GM23338 (cell line): ENCODE measurements around the gene CRK. TPM values are rescaled to one million over a fixed set of nuclear protein-coding genes. Genes with fewer than 3 reads are reported as not detected.

Source experiments
- ATAC-seq: fragments of 200-7000 bp; cut with Tn5 transposase; 3 replicates; pipeline ENCODE4 v1.9.1; 2020
- DNase-seq: peaks from one replicate; pipeline ENCODE4 v3.0.0-alpha.2; 2015; ENCODE audit warnings: low spot score
- H2AFZ ChIP-seq: fragments of 200-600 bp; sonication (generic); 2 replicates; pipeline ENCODE4 v1.8.0; 2016; ENCODE audit warnings: antibody characterized with exemption, mild to moderate bottlenecking, moderate library complexity
- H3F3A ChIP-seq: fragments of 200-600 bp; sonication (generic); replicated peaks from 2 replicates; pipeline ENCODE4 v1.8.0; 2017; ENCODE audit warnings: antibody characterized with exemption, mixed run types, low read depth
- H3K27ac ChIP-seq: fragments of 200-600 bp; sonication (generic); 2 replicates; pipeline ENCODE4 v1.6.1; 2016; ENCODE audit warnings: low read depth
- H3K27me3 ChIP-seq: fragments of 200-600 bp; sonication (generic); 2 replicates; pipeline ENCODE4 v1.8.0; 2016; ENCODE audit warnings: mild to moderate bottlenecking, mixed run types, moderate library complexity; ENCODE audit not compliant: insufficient read depth
- H3K36me3 ChIP-seq: fragments of 200-600 bp; sonication (generic); 2 replicates; pipeline ENCODE4 v1.8.0; 2016; ENCODE audit warnings: mild to moderate bottlenecking; ENCODE audit not compliant: insufficient read depth
- H3K4me1 ChIP-seq: fragments of 200-600 bp; sonication (generic); 2 replicates; pipeline ENCODE4 v1.8.0; 2016; ENCODE audit warnings: mild to moderate bottlenecking, moderate library complexity; ENCODE audit not compliant: insufficient read depth
- H3K4me2 ChIP-seq: fragments of 200-600 bp; sonication (generic); 2 replicates; pipeline ENCODE4 v1.7.1; 2017; ENCODE audit warnings: mixed run types
- H3K4me3 ChIP-seq: fragments of 200-600 bp; sonication (generic); 2 replicates; pipeline ENCODE4 v1.6.1; 2016; ENCODE audit warnings: mixed run types
- H3K79me2 ChIP-seq: fragments of 200-600 bp; sonication (generic); replicated peaks from 2 replicates; pipeline ENCODE4 v1.8.0; 2017; ENCODE audit warnings: mild to moderate bottlenecking; ENCODE audit not compliant: insufficient read depth
- H3K9me2 ChIP-seq: fragments of 200-600 bp; sonication (generic); 2 replicates; pipeline ENCODE4 v1.8.0; 2017; ENCODE audit not compliant: insufficient read depth
- H4K20me1 ChIP-seq: fragments of 200-600 bp; sonication (generic); replicated peaks from 2 replicates; pipeline ENCODE4 v1.8.0; 2017; ENCODE audit warnings: mild to moderate bottlenecking; ENCODE audit not compliant: insufficient read depth
- H3K27ac Mint-ChIP-seq: 2 replicates; pipeline ENCODE4 v1.8.0; 2020; ENCODE audit warnings: inconsistent platforms, mild to moderate bottlenecking, moderate library complexity, mixed read lengths
- H3K27me3 Mint-ChIP-seq: 3 replicates; pipeline ENCODE4 v1.8.0; 2022; ENCODE audit warnings: low read depth, mild to moderate bottlenecking, moderate library complexity, mixed read lengths, inconsistent platforms; ENCODE audit not compliant: insufficient read depth, poor library complexity
- H3K36me3 Mint-ChIP-seq: 3 replicates; pipeline ENCODE4 v1.8.0; 2021; ENCODE audit warnings: low read depth, mild to moderate bottlenecking, inconsistent platforms, moderate library complexity, mixed read lengths
- H3K4me1 Mint-ChIP-seq: 3 replicates; pipeline ENCODE4 v1.8.0; 2020; ENCODE audit warnings: mild to moderate bottlenecking, inconsistent platforms, mixed read lengths
- H3K4me3 Mint-ChIP-seq: 3 replicates; pipeline ENCODE4 v1.8.0; 2021; ENCODE audit warnings: moderate library complexity, mild to moderate bottlenecking, inconsistent platforms, mixed read lengths
- H3K9me3 Mint-ChIP-seq: 3 replicates; pipeline ENCODE4 v1.8.0; 2020; ENCODE audit warnings: moderate library complexity, mild to moderate bottlenecking, inconsistent platforms, mixed read lengths
- EZH2 ChIP-seq: fragments of 200-600 bp; sonication (generic); IDR thresholded peaks from one replicate; pipeline ENCODE4 v1.8.0; 2017; ENCODE audit warnings: antibody characterized with exemption, mild to moderate bottlenecking, low read depth; ENCODE audit not compliant: unreplicated experiment
- EZH2phosphoT487 ChIP-seq: fragments of 200-600 bp; sonication (generic); IDR thresholded peaks from one replicate; pipeline ENCODE4 v1.8.1; 2018; ENCODE audit warnings: antibody characterized with exemption; ENCODE audit not compliant: unreplicated experiment
- JUNB ChIP-seq: IDR thresholded peaks from one replicate; pipeline ENCODE4 v1.6.1; 2016; ENCODE audit warnings: antibody characterized with exemption; ENCODE audit not compliant: unreplicated experiment
- POLR2AphosphoS5 ChIP-seq: IDR thresholded peaks from 2 replicates; pipeline ENCODE4 v1.6.1; 2016; ENCODE audit warnings: antibody characterized with exemption, low read depth
- STAT1 ChIP-seq: IDR thresholded peaks from one replicate; pipeline ENCODE4 v1.6.1; 2016; ENCODE audit warnings: antibody characterized with exemption; ENCODE audit not compliant: unreplicated experiment
- ZNF114 ChIP-seq: fragments of 250-450 bp; sonication (Bioruptor Pico); IDR thresholded peaks from 2 replicates; pipeline ENCODE4 v1.5.0; 2020; ENCODE audit warnings: mild to moderate bottlenecking, moderate library complexity
- ZNF331 ChIP-seq: fragments of 250-450 bp; sonication (Bioruptor Pico); IDR thresholded peaks from 2 replicates; pipeline ENCODE4 v1.5.0; 2020; ENCODE audit warnings: low read depth, mild to moderate bottlenecking, moderate library complexity
- polyA plus RNA-seq: library from polyadenylated mRNA; unstranded; fragments of >200 nt; fragmentation: Nextera tagmentation; extraction: Ambion mirVana; gene quantifications from 2 replicates; pipeline ENCODE4 v1.2.1, GENCODE V29; 2016
- total RNA-seq: library from RNA; depleted of rRNA; stranded (reverse); fragments of >200 nt; shearing (Covaris generic); gene quantifications from 2 replicates; pipeline ENCODE4 v1.2.3, GENCODE V29; 2014
- TF ChIP-seq, protein P1 (sequence below): fragments of 250-450 bp; sonication (Bioruptor Pico); IDR thresholded peaks from 2 replicates; pipeline ENCODE4 v1.5.0; 2020; ENCODE audit warnings: mild to moderate bottlenecking, moderate library complexity

Gene CRK
- total and polyA plus RNA-seq, 2 experiments from 2014 or later = 32.6 to 59.8 TPM

DNA sequence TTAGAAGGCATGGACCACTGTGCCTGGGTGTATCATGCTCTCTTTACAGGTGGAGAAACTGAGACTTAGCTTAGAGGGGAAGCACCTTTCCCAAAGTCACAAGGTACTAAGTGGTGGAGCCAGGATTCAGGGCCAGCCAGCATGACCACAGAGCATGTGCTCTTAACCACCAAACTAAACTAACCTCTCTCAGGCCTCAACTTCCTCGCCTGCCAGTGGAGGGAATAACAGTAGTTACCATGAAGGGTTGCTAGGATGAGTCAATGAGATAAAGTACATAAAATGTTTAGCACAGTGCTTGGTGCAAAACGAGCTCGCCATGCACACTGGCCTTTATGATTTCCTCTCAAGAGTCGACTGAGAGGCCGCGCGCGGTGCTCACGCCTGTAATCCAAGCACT, 42.8 kb upstream of the CRK start:
- H3K27ac Mint-ChIP-seq = no peak overlapping the region
- no peaks in the 10 kb centered on the region for H3K9me2 ChIP-seq
- no peak overlapping the region for H2AFZ ChIP-seq
- peaks cover 2% of the 10 kb centered on the region for H3K27me3 Mint-ChIP-seq
- no peaks in the 10 kb centered on the region for H3K4me1 ChIP-seq
- no peaks in the 10 kb centered on the region; the same call in 2 of the 3 replicates for H3K9me3 Mint-ChIP-seq
- H3K79me2 ChIP-seq = no peaks in the 10 kb centered on the region
- 0 out of 2 replicates have a peak, but pooled peaks cover 5% of the 10 kb centered on the region for H3F3A ChIP-seq
- no peaks in the 10 kb centered on the region for H3K27me3 ChIP-seq
- no peaks in the 10 kb centered on the region for H3K36me3 Mint-ChIP-seq
- H3K4me1 Mint-ChIP-seq = peaks cover 2% of the 10 kb centered on the region; the same call in 1 of the 3 replicates
- H3K36me3 ChIP-seq = no peaks in the 10 kb centered on the region
- no peak overlapping the region for H3K4me3 ChIP-seq
- TF ChIP-seq ZNF331 (CRISPR knock-in tag) = no peak
- no peak for TF ChIP-seq POLR2AphosphoS5
- TF ChIP-seq ZNF114 = no peak
- TF ChIP-seq EZH2phosphoT487 = no peak
- TF ChIP-seq EZH2 = no peak
- TF ChIP-seq, protein P1, sequence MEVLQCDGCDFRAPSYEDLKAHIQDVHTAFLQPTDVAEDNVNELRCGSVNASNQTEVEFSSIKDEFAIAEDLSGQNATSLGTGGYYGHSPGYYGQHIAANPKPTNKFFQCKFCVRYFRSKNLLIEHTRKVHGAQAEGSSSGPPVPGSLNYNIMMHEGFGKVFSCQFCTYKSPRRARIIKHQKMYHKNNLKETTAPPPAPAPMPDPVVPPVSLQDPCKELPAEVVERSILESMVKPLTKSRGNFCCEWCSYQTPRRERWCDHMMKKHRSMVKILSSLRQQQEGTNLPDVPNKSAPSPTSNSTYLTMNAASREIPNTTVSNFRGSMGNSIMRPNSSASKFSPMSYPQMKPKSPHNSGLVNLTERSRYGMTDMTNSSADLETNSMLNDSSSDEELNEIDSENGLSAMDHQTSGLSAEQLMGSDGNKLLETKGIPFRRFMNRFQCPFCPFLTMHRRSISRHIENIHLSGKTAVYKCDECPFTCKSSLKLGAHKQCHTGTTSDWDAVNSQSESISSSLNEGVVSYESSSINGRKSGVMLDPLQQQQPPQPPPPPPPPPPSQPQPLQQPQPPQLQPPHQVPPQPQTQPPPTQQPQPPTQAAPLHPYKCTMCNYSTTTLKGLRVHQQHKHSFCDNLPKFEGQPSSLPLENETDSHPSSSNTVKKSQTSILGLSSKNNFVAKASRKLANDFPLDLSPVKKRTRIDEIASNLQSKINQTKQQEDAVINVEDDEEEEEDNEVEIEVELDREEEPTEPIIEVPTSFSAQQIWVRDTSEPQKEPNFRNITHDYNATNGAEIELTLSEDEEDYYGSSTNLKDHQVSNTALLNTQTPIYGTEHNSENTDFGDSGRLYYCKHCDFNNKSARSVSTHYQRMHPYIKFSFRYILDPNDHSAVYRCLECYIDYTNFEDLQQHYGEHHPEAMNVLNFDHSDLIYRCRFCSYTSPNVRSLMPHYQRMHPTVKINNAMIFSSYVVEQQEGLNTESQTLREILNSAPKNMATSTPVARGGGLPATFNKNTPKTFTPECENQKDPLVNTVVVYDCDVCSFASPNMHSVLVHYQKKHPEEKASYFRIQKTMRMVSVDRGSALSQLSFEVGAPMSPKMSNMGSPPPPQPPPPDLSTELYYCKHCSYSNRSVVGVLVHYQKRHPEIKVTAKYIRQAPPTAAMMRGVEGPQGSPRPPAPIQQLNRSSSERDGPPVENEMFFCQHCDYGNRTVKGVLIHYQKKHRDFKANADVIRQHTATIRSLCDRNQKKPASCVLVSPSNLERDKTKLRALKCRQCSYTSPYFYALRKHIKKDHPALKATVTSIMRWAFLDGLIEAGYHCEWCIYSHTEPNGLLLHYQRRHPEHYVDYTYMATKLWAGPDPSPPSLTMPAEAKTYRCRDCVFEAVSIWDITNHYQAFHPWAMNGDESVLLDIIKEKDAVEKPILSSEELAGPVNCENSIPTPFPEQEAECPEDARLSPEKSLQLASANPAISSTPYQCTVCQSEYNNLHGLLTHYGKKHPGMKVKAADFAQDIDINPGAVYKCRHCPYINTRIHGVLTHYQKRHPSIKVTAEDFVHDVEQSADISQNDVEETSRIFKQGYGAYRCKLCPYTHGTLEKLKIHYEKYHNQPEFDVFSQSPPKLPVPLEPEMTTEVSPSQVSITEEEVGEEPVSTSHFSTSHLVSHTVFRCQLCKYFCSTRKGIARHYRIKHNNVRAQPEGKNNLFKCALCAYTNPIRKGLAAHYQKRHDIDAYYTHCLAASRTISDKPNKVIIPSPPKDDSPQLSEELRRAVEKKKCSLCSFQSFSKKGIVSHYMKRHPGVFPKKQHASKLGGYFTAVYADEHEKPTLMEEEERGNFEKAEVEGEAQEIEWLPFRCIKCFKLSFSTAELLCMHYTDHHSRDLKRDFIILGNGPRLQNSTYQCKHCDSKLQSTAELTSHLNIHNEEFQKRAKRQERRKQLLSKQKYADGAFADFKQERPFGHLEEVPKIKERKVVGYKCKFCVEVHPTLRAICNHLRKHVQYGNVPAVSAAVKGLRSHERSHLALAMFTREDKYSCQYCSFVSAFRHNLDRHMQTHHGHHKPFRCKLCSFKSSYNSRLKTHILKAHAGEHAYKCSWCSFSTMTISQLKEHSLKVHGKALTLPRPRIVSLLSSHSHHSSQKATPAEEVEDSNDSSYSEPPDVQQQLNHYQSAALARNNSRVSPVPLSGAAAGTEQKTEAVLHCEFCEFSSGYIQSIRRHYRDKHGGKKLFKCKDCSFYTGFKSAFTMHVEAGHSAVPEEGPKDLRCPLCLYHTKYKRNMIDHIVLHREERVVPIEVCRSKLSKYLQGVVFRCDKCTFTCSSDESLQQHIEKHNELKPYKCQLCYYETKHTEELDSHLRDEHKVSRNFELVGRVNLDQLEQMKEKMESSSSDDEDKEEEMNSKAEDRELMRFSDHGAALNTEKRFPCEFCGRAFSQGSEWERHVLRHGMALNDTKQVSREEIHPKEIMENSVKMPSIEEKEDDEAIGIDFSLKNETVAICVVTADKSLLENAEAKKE (CRISPR knock-in tag) = no peak
- no peak for TF ChIP-seq STAT1
- no peak for TF ChIP-seq JUNB
- no peak overlapping the region for H3K4me2 ChIP-seq
- DNase-seq = no peak
- ATAC-seq = no peak
- H4K20me1 ChIP-seq = no peaks in the 10 kb centered on the region
- no peak overlapping the region for H3K27ac ChIP-seq
- H3K4me3 Mint-ChIP-seq = no peak overlapping the region
